PC-9 (cell line): Measurements from ENCODE around the gene CFAP44. TPM values are rescaled to one million over a fixed set of nuclear protein-coding genes. Genes with fewer than 3 reads are reported as not detected.

Experiments used
- BruUV-seq: library from RNA; stranded (reverse); fragments of 400-500 nt; replicated peaks from 2 replicates; lab custom pipeline; 2021; lab: Mats Ljungman, UMichigan
- CTCF ChIA-PET: fragments of 300-600 bp; sonication (Branson Sonifier 250); formaldehyde crosslinking; loops from one replicate; lab custom pipeline; 2022; ENCODE audit warnings: antibody characterized with exemption; lab: Charles Lee
- POLR2A ChIA-PET: fragments of 300-600 bp; sonication (Branson Sonifier 250); formaldehyde crosslinking; loops from one replicate; lab custom pipeline; 2022; ENCODE audit warnings: antibody characterized with exemption; ENCODE audit not compliant: unreplicated experiment; lab: Charles Lee
- DNase-seq, 2 experiments: peaks; one replicate each; pipeline versions ENCODE4 v3.0.0 to v3.0.0-alpha.2; 2015 to 2022; ENCODE audit warnings: mixed read lengths in 1 of 2
- H2AFZ ChIP-seq: fragments of 200-600 bp; sonication (generic); 2 replicates; pipeline ENCODE4 v1.8.1; 2017; ENCODE audit warnings: antibody characterized with exemption
- H3F3A ChIP-seq: fragments of 200-600 bp; sonication (generic); 2 replicates; pipeline ENCODE4 v1.8.1; 2017; ENCODE audit warnings: antibody characterized with exemption, mild to moderate bottlenecking, low read depth; ENCODE audit not compliant: insufficient read depth
- H3K27ac ChIP-seq: fragments of 200-600 bp; sonication (generic); 2 replicates; pipeline ENCODE4 v1.6.1; 2016; ENCODE audit warnings: mixed run types
- H3K27me3 ChIP-seq: fragments of 200-600 bp; sonication (generic); 2 replicates; pipeline ENCODE4 v1.6.1; 2016; ENCODE audit warnings: low read depth, mixed run types; ENCODE audit not compliant: insufficient read depth
- H3K36me3 ChIP-seq: fragments of 200-600 bp; sonication (generic); 2 replicates; pipeline ENCODE4 v1.6.1; 2016; ENCODE audit warnings: low read depth, mixed run types
- H3K4me1 ChIP-seq: fragments of 200-600 bp; sonication (generic); replicated peaks from 2 replicates; pipeline ENCODE4 v1.6.1; 2016; ENCODE audit warnings: mixed run types; ENCODE audit not compliant: insufficient read depth
- H3K4me2 ChIP-seq: fragments of 200-600 bp; sonication (generic); 2 replicates; pipeline ENCODE4 v1.6.1; 2017; ENCODE audit warnings: mixed run types
- H3K4me3 ChIP-seq: fragments of 200-600 bp; sonication (generic); 2 replicates; pipeline ENCODE4 v1.6.1; 2016; ENCODE audit warnings: mixed run types
- H3K79me2 ChIP-seq: fragments of 200-600 bp; sonication (generic); 2 replicates; pipeline ENCODE4 v1.6.1; 2017; ENCODE audit warnings: low read depth, mixed run types
- H3K9me2 ChIP-seq: fragments of 200-600 bp; sonication (generic); 2 replicates; pipeline ENCODE4 v1.8.1; 2017; ENCODE audit warnings: mild to moderate bottlenecking; ENCODE audit not compliant: insufficient read depth
- H3K9me3 ChIP-seq: fragments of 200-600 bp; sonication (generic); 2 replicates; pipeline ENCODE4 v1.8.1; 2016; ENCODE audit warnings: low read depth; ENCODE audit not compliant: insufficient read depth
- H4K20me1 ChIP-seq: fragments of 200-600 bp; sonication (generic); 2 replicates; pipeline ENCODE4 v1.8.1; 2017; ENCODE audit not compliant: insufficient read depth
- EZH2 ChIP-seq: fragments of 200-600 bp; sonication (generic); IDR thresholded peaks from 2 replicates; pipeline ENCODE4 v1.8.0; 2017; ENCODE audit warnings: antibody characterized with exemption, low read depth
- intact Hi-C: fragments of 100-400 bp; cut with micrococcal nuclease; formaldehyde crosslinking; loops from one replicate; pipeline ENCODE4 v1.10.0; 2022; ENCODE audit not compliant: unreplicated experiment
- total RNA-seq: library from RNA; stranded (reverse); gene quantifications from 2 replicates; pipeline ENCODE4 v1.2.3, GENCODE V29; 2021
- TF ChIP-seq, protein P1 (sequence below): fragments of 200-600 bp; sonication (generic); conservative IDR thresholded peaks from 2 replicates; pipeline ENCODE4 v1.6.1; 2017; ENCODE audit warnings: mixed run types, antibody characterized with exemption, mild to moderate bottlenecking, moderate library complexity

Gene CFAP44
- total RNA-seq, 1 experiment from 2014 or later, result 9.1 TPM

DNA sequence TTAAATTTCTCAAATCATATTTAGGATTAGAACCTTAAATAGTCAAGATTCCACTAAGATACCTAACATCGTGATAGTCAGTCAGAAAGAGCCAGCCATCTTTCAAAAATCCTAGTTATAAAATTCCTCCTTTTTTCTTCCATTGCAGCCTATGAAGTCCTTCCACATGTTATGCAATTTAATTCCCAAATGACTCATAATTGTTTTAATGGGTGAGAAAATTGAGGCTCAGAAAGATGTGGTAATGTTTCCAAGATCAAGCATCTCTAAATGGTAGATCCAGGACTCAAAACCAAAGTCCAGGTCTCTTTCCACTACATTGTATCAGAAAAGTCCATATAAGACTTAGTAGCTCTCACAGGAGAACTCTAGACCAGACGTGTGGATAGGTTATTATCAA, 9.5 kb downstream of the CFAP44 start:
- H3K36me3 ChIP-seq, result peaks cover 12% of the 10 kb centered on the region
- H3F3A ChIP-seq, result no peaks in the 10 kb centered on the region
- H3K4me3 ChIP-seq, result no peak overlapping the region
- intact Hi-C loops, result no loop called here
- H3K4me2 ChIP-seq, result no peak overlapping the region
- H4K20me1 ChIP-seq, result no peaks in the 10 kb centered on the region
- no peaks in the 10 kb centered on the region for H3K79me2 ChIP-seq
- no peaks in the 10 kb centered on the region for H3K9me3 ChIP-seq
- ChIA-PET POLR2A (interaction anchor here (0.7 kb wide), 1 partner anchor 125 kb away, joined by 6 read pairs; no protein-coding TSS in a partner anchor), CTCF (no interaction called here)
- TF ChIP-seq, protein P1, sequence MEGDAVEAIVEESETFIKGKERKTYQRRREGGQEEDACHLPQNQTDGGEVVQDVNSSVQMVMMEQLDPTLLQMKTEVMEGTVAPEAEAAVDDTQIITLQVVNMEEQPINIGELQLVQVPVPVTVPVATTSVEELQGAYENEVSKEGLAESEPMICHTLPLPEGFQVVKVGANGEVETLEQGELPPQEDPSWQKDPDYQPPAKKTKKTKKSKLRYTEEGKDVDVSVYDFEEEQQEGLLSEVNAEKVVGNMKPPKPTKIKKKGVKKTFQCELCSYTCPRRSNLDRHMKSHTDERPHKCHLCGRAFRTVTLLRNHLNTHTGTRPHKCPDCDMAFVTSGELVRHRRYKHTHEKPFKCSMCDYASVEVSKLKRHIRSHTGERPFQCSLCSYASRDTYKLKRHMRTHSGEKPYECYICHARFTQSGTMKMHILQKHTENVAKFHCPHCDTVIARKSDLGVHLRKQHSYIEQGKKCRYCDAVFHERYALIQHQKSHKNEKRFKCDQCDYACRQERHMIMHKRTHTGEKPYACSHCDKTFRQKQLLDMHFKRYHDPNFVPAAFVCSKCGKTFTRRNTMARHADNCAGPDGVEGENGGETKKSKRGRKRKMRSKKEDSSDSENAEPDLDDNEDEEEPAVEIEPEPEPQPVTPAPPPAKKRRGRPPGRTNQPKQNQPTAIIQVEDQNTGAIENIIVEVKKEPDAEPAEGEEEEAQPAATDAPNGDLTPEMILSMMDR, result no peak
- TF ChIP-seq EZH2, result no peak
- no peak overlapping the region for H3K27ac ChIP-seq
- H3K27me3 ChIP-seq, result no peaks in the 10 kb centered on the region
- no peaks in the 10 kb centered on the region for H3K9me2 ChIP-seq
- H2AFZ ChIP-seq, result no peak overlapping the region
- no peak for DNase-seq
- no TSS peak for BruUV-seq
- no peaks in the 10 kb centered on the region for H3K4me1 ChIP-seq

DNA sequence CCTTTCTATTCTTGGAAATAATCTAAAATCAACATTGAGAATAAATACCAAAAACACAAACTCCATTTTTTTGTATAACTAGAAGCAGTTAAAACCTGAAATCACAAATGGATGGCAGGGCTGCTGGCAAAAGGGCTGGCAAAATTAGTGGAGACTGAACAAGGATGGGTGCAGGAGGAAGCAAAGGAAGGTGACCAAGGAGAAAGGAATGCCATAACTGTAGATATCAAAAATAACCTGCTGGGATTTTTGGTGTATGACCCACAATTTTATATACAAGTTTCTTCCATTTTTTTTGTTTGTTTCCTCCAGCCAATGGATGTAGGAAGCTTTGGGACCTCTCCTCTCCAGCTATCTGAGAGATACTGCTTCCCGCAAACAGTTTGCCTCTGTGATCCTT, 12.7 kb downstream of the CFAP44 start:
- BruUV-seq, result no TSS peak
- intact Hi-C loops, result no loop called here
- Histone ChIP-seq H3K79me2 (no peaks in the 10 kb centered on the region), H3K9me2 (no peaks in the 10 kb centered on the region), H3K4me2 (no peak overlapping the region), H2AFZ (no peak overlapping the region), H3K4me1 (no peaks in the 10 kb centered on the region), H3K36me3 (peaks cover 39% of the 10 kb centered on the region), H3K4me3 (no peak overlapping the region), H3K9me3 (peaks cover 16% of the 10 kb centered on the region), H4K20me1 (no peaks in the 10 kb centered on the region), H3F3A (no peaks in the 10 kb centered on the region), H3K27ac (no peak overlapping the region), H3K27me3 (no peaks in the 10 kb centered on the region)
- TF ChIP-seq, protein P1, result no peak
- TF ChIP-seq EZH2, result no peak
- ChIA-PET POLR2A (no interaction called here), CTCF (interaction anchor here (0.6 to 0.7 kb wide), 2 partner anchors 167 to 833 kb away, joined by 3 to 5 read pairs; no protein-coding TSS in a partner anchor)
- no peak for DNase-seq

DNA sequence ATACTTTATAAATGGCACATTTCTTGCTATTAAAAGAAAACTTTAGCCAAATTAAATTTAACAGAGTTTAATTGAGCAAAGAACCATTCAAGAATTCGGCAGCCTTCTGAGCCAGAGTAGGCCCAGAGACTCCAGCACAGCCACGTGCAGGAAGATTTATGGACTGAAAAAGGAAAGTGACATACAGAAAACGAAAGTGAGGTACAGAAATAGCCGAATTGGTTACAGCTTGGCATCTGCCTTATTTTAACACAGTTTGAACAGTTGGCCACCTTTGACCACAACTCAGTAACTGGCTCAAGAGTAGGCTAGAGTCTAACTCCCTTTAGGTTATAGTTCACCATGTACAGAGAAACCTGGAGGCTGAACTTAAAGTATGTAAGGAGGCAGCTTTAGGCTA, 17.6 kb downstream of the CFAP44 start:
- H3F3A ChIP-seq, result no peaks in the 10 kb centered on the region
- ChIA-PET POLR2A (no interaction called here), CTCF (no interaction called here)
- peaks cover 44% of the 10 kb centered on the region for H3K36me3 ChIP-seq
- no peak for DNase-seq
- intact Hi-C loops, result no loop called here
- H4K20me1 ChIP-seq, result no peaks in the 10 kb centered on the region
- TF ChIP-seq EZH2, result no peak
- TF ChIP-seq, protein P1, result no peak
- peaks cover 16% of the 10 kb centered on the region for H3K9me3 ChIP-seq
- no peak overlapping the region for H3K4me3 ChIP-seq
- H2AFZ ChIP-seq, result no peak overlapping the region
- no TSS peak for BruUV-seq
- no peaks in the 10 kb centered on the region for H3K27me3 ChIP-seq
- H3K4me2 ChIP-seq, result no peak overlapping the region
- no peaks in the 10 kb centered on the region for H3K9me2 ChIP-seq
- no peak overlapping the region for H3K27ac ChIP-seq
- H3K79me2 ChIP-seq, result no peaks in the 10 kb centered on the region
- no peaks in the 10 kb centered on the region for H3K4me1 ChIP-seq
